ENCODE results near the gene ARHGDIA.

DNA sequence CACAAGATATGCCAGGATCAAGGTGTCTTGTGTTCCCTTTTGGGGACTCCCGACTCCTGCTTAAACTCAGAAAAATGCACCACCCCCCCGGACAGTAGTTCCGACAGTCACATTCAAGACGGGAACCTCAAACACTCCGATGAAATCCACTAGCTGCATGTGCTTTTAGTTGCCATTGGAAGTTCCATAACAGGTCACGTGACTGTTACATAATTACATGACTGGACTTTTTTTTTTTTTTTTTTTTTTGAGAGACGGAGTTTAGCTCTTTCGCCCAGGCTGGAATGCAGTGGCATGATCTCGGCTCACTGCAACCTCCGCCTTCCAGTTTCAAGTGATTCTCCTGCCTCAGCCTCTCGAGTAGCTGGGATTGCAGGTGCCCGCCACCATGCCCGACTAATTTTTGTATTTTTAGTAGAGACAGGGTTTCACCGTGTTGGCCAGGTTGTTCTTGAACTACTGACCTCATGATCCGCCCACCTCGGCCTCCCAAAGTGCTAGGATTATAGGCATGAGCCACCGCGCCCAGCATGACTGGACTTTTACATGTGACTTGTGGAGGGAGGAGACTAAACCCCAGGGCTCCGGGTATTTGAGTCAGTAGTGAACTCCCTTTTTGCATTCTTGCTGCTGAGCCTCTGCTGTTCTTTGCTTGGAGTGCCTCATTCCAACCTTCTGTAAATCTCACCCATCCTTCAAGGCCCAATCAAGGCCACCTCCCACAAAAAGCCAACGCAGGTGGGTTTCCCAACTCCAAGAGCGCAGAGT lies 45.3 kb upstream of the ARHGDIA start:
- TF ChIP-seq, protein P1, sequence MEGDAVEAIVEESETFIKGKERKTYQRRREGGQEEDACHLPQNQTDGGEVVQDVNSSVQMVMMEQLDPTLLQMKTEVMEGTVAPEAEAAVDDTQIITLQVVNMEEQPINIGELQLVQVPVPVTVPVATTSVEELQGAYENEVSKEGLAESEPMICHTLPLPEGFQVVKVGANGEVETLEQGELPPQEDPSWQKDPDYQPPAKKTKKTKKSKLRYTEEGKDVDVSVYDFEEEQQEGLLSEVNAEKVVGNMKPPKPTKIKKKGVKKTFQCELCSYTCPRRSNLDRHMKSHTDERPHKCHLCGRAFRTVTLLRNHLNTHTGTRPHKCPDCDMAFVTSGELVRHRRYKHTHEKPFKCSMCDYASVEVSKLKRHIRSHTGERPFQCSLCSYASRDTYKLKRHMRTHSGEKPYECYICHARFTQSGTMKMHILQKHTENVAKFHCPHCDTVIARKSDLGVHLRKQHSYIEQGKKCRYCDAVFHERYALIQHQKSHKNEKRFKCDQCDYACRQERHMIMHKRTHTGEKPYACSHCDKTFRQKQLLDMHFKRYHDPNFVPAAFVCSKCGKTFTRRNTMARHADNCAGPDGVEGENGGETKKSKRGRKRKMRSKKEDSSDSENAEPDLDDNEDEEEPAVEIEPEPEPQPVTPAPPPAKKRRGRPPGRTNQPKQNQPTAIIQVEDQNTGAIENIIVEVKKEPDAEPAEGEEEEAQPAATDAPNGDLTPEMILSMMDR (IDR thresholded peaks at IDR 0.05) = no peak
- TF ChIP-seq POLR2A (IDR thresholded peaks at IDR 0.05) = no peak
